Mesothelial cell of epicardium (in vitro differentiated cells): ENCODE results near the gene SMG1. TPM values are rescaled to one million over a fixed set of nuclear protein-coding genes. Genes with fewer than 3 reads are reported as not detected.
"Not testable (repeated sequence)": the region's sequence is repeated elsewhere in the genome, so short reads cannot be mapped to it uniquely, and the experiment has no call there.

Experiments
- DNase-seq, 2 experiments: peaks; one replicate each; pipeline ENCODE4 v3.0.0; 2021; ENCODE audit warnings: low spot score in 2 of 2; ENCODE audit not compliant: unreplicated experiment in 2 of 2
- H3K27ac Mint-ChIP-seq: 2 replicates; pipeline ENCODE4 v1.8.0; 2021; ENCODE audit warnings: mixed read lengths
- H3K27me3 Mint-ChIP-seq: 2 replicates; pipeline ENCODE4 v1.8.0; 2021; ENCODE audit warnings: low read depth, mixed read lengths
- H3K36me3 Mint-ChIP-seq: 2 replicates; pipeline ENCODE4 v1.8.0; 2021; ENCODE audit warnings: mixed read lengths
- H3K4me1 Mint-ChIP-seq: 2 replicates; pipeline ENCODE4 v1.8.0; 2021; ENCODE audit warnings: mixed read lengths
- H3K4me3 Mint-ChIP-seq: 2 replicates; pipeline ENCODE4 v1.8.0; 2021; ENCODE audit warnings: mild to moderate bottlenecking, moderate library complexity, mixed read lengths
- H3K9me3 Mint-ChIP-seq: 2 replicates; pipeline ENCODE4 v1.8.0; 2021; ENCODE audit warnings: mixed read lengths
- total RNA-seq: library from RNA; stranded (reverse); gene quantifications from 3 replicates; pipeline ENCODE4 v1.2.1, GENCODE V29; 2021
- TF ChIP-seq, protein P1 (sequence below): fragments of 200-600 bp; sonication (generic); IDR thresholded peaks from one replicate; pipeline ENCODE4 v1.5.0; 2021; ENCODE audit warnings: antibody characterized with exemption; ENCODE audit not compliant: unreplicated experiment

The SMG1 gene
- total RNA-seq, 1 donor from 2014 or later = 117 TPM

DNA sequence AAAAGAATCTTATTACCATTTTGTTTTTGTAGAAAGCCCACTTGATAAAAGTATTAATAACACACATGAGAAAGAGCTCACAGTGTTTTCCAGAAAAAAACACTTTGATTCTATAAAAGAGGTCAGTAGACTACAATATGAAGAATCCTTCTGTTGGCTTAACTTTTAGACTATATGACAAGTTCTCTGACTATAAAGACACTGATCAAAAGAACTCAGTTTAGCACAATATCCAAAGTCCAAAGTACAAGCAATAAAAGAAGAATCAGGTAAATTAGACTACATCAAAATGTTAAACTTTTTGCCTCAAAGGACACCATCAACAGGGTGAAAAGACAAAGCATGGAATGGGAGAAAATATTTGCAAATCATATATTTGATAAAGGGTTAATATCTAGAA is 11.2 kb upstream of the SMG1 start:
- H3K27ac Mint-ChIP-seq = no peak overlapping the region
- no peaks in the 10 kb centered on the region for H3K36me3 Mint-ChIP-seq
- H3K27me3 Mint-ChIP-seq = peaks cover 4% of the 10 kb centered on the region
- H3K4me1 Mint-ChIP-seq = no peaks in the 10 kb centered on the region
- no peak for DNase-seq
- no peak overlapping the region for H3K4me3 Mint-ChIP-seq
- TF ChIP-seq, protein P1, sequence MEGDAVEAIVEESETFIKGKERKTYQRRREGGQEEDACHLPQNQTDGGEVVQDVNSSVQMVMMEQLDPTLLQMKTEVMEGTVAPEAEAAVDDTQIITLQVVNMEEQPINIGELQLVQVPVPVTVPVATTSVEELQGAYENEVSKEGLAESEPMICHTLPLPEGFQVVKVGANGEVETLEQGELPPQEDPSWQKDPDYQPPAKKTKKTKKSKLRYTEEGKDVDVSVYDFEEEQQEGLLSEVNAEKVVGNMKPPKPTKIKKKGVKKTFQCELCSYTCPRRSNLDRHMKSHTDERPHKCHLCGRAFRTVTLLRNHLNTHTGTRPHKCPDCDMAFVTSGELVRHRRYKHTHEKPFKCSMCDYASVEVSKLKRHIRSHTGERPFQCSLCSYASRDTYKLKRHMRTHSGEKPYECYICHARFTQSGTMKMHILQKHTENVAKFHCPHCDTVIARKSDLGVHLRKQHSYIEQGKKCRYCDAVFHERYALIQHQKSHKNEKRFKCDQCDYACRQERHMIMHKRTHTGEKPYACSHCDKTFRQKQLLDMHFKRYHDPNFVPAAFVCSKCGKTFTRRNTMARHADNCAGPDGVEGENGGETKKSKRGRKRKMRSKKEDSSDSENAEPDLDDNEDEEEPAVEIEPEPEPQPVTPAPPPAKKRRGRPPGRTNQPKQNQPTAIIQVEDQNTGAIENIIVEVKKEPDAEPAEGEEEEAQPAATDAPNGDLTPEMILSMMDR = no peak
- H3K9me3 Mint-ChIP-seq = peaks cover 3% of the 10 kb centered on the region

- Mint-ChIP-seq H3K4me3 (no peak overlapping the region), H3K27me3 (peaks cover 4% of the 10 kb centered on the region), H3K4me1 (no peaks in the 10 kb centered on the region), H3K27ac (no peak overlapping the region), H3K9me3 (peaks cover 3% of the 10 kb centered on the region), H3K36me3 (no peaks in the 10 kb centered on the region)
- DNase-seq = no peak
- TF ChIP-seq, protein P1 = no peak
These were observed 10.6 kb upstream of the SMG1 start for GRCh38 chr16:18936727-18937340.

DNA sequence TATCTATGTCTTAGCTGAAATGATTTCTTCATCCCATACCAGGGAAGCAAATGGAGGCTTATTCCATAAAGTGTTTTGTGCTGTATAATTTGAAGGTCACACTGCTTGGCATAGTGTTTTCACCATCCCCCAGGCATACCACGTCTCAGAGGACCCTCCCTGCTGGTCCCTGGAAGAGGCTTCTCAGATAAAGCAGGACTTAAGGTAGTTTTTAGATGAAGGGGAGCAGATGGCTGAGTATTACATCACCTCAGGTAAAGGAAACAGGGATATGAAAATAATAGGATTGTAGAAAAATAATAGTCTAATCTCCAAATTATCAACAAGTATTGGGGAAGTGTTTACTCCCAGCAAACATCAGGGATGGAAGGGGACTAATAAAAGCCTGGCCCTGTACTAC is 7.3 kb upstream of the SMG1 start:
- no peak for DNase-seq
- TF ChIP-seq, protein P1 = no peak
- Mint-ChIP-seq H3K4me3 (no peak overlapping the region), H3K27me3 (peaks cover 4% of the 10 kb centered on the region), H3K9me3 (peaks cover 3% of the 10 kb centered on the region), H3K36me3 (no peaks in the 10 kb centered on the region), H3K27ac (no peak overlapping the region), H3K4me1 (no peaks in the 10 kb centered on the region)

DNA sequence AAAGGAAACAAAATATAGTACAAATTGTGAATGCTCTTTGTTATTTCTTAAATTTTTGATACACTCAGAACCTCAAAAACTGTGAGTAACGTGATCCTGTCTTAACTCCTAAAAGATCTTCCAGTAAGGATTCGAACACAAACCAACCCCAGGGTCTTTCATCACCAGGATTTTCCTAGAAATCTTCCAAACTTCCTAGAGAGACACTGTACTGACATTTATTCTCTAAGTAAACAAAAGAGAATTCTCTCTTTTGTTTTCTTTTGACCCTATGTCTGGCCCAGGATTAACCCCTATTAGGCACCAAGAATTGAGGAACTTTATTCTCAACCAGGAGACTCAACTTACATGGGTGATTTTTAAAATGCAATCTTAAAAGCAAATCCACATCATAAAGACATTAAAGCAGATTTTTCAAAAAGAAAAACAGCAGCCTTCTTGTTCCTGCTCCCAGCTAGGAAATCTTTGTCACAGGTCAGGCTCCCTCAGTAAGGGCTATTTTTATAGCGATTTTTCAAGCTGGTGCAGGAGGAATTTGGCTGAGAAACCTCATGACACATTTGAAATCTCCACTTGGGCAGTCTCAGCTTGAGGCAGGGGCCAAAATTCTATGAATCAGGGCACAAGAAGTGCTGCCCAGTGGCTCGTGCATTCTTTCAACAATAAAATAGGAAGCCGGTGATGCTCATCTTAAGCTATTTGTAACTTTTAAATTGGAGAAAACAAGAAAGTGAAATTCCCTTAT is 6.2 kb upstream of the SMG1 start:
- H3K36me3 Mint-ChIP-seq = no peaks in the 10 kb centered on the region
- no peak overlapping the region for H3K27ac Mint-ChIP-seq
- no peaks in the 10 kb centered on the region for H3K4me1 Mint-ChIP-seq
- no peak overlapping the region for H3K4me3 Mint-ChIP-seq
- peaks cover under 1% of the 10 kb centered on the region for H3K27me3 Mint-ChIP-seq
- H3K9me3 Mint-ChIP-seq = peaks cover 1% of the 10 kb centered on the region
- TF ChIP-seq, protein P1 = no peak
- DNase-seq = no peak

GRCh38 chr16:18931756-18932155 is 5.5 kb upstream of the SMG1 start:
- H3K9me3 Mint-ChIP-seq = no peaks in the 10 kb centered on the region
- TF ChIP-seq, protein P1 = no peak
- peaks cover 4% of the 10 kb centered on the region for H3K4me1 Mint-ChIP-seq
- no peaks in the 10 kb centered on the region for H3K36me3 Mint-ChIP-seq
- H3K27ac Mint-ChIP-seq = no peak overlapping the region
- no peak overlapping the region for H3K4me3 Mint-ChIP-seq
- no peak for DNase-seq
- H3K27me3 Mint-ChIP-seq = no peaks in the 10 kb centered on the region

DNA sequence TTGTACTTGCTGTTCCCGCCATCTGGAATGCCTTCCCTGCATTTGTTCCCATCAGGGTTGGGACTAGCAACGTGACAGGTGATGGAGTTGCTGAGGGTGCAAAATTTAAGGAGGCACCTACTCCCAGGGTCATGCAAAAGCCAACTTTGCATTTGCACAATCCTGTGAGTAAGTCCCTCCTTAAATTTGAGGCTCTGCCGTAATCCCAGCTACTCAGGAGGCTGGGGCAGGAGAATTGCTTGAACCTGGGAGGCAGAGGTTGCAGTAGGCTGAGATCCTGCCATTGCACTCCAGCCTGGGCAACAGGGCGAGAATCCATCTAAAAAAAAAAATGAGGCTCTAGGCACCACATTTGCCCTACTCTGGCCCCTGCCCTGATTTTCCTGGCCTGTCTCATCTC is 3.9 kb upstream of the SMG1 start:
- H3K27ac Mint-ChIP-seq, H3K4me1 Mint-ChIP-seq, DNase-seq, H3K27me3 Mint-ChIP-seq, H3K9me3 Mint-ChIP-seq, H3K36me3 Mint-ChIP-seq, H3K4me3 Mint-ChIP-seq: not testable (repeated sequence)

- H3K27ac Mint-ChIP-seq, H3K36me3 Mint-ChIP-seq, H3K4me3 Mint-ChIP-seq, H3K27me3 Mint-ChIP-seq, DNase-seq, H3K9me3 Mint-ChIP-seq: not testable (repeated sequence)
- H3K4me1 Mint-ChIP-seq = peaks cover 22% of the 10 kb centered on the region
These were observed 1.9 kb upstream of the SMG1 start for GRCh38 chr16:18928073-18928472.

GRCh38 chr16:18925215-18925985 is 808 bp downstream of the SMG1 start:
- H3K27me3 Mint-ChIP-seq, H3K9me3 Mint-ChIP-seq, H3K36me3 Mint-ChIP-seq: not testable (repeated sequence)
- peaks cover 22% of the 10 kb centered on the region for H3K4me1 Mint-ChIP-seq
- H3K27ac Mint-ChIP-seq = peak overlapping the region; percentile 97
- peak in 1 of 2 experiments; percentile 20 for DNase-seq
- H3K4me3 Mint-ChIP-seq = peak overlapping the region; percentile 87
